Inflammatory macrophage treated with lipopolysaccharide for 4 hours (primary cell): ENCODE data around the gene ATG12.

ENCODE experiments used
- DNase-seq: peaks from one replicate; pipeline ENCODE4 v3.0.0-alpha.2; 2020

The ATG12 gene

GRCh38 chr5:115806986-115807653 is 34.2 kb downstream of the ATG12 start:
- DNase-seq, result no peak

GRCh38 chr5:115801984-115802383 is 39.4 kb downstream of the ATG12 start:
- no peak for DNase-seq

GRCh38 chr5:115801152-115801551 is 40.2 kb downstream of the ATG12 start:
- DNase-seq, result no peak

GRCh38 chr5:115800108-115800507 is 41.3 kb downstream of the ATG12 start:
- no peak for DNase-seq

- DNase-seq, result no peak
Measured at GRCh38 chr5:115798252-115798651, 43.1 kb downstream of the ATG12 start.

GRCh38 chr5:115796656-115797055 is 44.7 kb downstream of the ATG12 start:
- DNase-seq, result no peak

- DNase-seq, result no peak
Measured at GRCh38 chr5:115795700-115796099, 45.7 kb downstream of the ATG12 start.

GRCh38 chr5:115788440-115788839 is 52.9 kb downstream of the ATG12 start:
- DNase-seq, result no peak

GRCh38 chr5:115787426-115787825 is 53.9 kb downstream of the ATG12 start:
- no peak for DNase-seq

- DNase-seq, result no peak
Measured at GRCh38 chr5:115785381-115786065, 55.8 kb downstream of the ATG12 start.

GRCh38 chr5:115778417-115778816 is 62.9 kb downstream of the ATG12 start:
- DNase-seq, result no peak
